SK-N-SH (cell line): Measurements from ENCODE around the gene PPP1R14D.

ENCODE experiments used
- JUND ChIP-seq: IDR thresholded peaks from 2 replicates; pipeline ENCODE4 v1.4.0; 2012
- RXRA ChIP-seq: IDR thresholded peaks from 2 replicates; pipeline ENCODE4 v1.4.0; 2012; ENCODE audit warnings: low read depth, mild to moderate bottlenecking, borderline replicate concordance
- TF ChIP-seq, protein P1 (sequence below): fragments of 200-600 bp; sonication (generic); IDR thresholded peaks from 2 replicates; pipeline ENCODE4 v1.6.1; 2017; ENCODE audit warnings: antibody characterized with exemption, mild to moderate bottlenecking, moderate library complexity

DNA sequence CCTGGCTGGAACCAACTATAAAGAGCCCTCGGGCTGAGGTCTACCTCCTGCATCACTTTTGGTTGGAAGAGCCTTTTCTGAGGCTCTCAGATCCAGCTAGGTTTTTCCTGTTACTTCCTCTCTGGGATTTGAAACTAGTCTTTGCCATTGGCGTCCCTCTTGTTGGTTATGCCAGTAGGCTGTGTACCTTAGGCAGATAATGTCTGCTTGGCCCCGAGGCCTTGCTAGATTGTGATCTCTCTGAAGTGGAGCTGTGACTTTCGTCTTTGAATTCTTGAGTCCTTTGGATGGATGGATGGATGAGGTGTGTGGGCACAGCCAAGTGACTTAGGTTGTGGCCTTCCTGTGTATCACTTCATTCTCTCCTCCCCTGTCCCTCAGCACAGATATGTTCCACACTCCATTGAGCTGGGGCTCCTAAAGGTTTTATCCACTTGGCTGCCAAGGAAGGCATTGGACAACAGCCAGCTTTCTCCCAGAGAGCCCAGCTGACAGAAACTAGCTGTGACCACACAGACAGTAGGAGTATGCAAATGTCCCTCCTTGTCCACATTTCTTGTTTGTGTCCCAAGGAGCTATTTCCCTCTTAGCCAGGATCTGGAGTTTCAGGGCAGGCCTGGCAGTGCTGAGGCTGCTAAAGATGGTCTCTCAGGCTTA, 13.3 kb downstream of the PPP1R14D start:
- TF ChIP-seq RXRA (no peak), JUND (no peak)
- TF ChIP-seq, protein P1, sequence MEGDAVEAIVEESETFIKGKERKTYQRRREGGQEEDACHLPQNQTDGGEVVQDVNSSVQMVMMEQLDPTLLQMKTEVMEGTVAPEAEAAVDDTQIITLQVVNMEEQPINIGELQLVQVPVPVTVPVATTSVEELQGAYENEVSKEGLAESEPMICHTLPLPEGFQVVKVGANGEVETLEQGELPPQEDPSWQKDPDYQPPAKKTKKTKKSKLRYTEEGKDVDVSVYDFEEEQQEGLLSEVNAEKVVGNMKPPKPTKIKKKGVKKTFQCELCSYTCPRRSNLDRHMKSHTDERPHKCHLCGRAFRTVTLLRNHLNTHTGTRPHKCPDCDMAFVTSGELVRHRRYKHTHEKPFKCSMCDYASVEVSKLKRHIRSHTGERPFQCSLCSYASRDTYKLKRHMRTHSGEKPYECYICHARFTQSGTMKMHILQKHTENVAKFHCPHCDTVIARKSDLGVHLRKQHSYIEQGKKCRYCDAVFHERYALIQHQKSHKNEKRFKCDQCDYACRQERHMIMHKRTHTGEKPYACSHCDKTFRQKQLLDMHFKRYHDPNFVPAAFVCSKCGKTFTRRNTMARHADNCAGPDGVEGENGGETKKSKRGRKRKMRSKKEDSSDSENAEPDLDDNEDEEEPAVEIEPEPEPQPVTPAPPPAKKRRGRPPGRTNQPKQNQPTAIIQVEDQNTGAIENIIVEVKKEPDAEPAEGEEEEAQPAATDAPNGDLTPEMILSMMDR = no peak
